OCI-LY7 (cell line): ENCODE measurements around the gene PLEKHJ1. TPM values are rescaled to one million over a fixed set of nuclear protein-coding genes. Genes with fewer than 3 reads are reported as not detected.
A peak's percentile ranks its signal among the peaks of the same experiment; 100 is the strongest.

Experiments
- BruUV-seq: library from RNA; stranded (reverse); fragments of 400-500 nt; replicated peaks from 2 replicates; lab custom pipeline; 2021; lab: Mats Ljungman, UMichigan
- CTCF ChIA-PET: fragments of 300-600 bp; sonication (Branson Sonifier 250); formaldehyde crosslinking; loops from one replicate; lab custom pipeline; 2022; ENCODE audit warnings: antibody characterized with exemption; ENCODE audit not compliant: unreplicated experiment; lab: Charles Lee
- POLR2A ChIA-PET: fragments of 300-600 bp; sonication (Branson Sonifier 250); formaldehyde crosslinking; loops from one replicate; lab custom pipeline; 2022; ENCODE audit warnings: antibody characterized with exemption; lab: Charles Lee
- DNase-seq: peaks from one replicate; pipeline ENCODE4 v3.0.0-alpha.2; 2015; ENCODE audit warnings: low spot score
- H2AFZ ChIP-seq: fragments of 200-600 bp; sonication (generic), shearing (Covaris generic); 2 replicates; pipeline ENCODE4 v1.6.1; 2014; ENCODE audit warnings: mild to moderate bottlenecking, antibody characterized with exemption, low read length, moderate library complexity
- H3K27ac ChIP-seq: fragments of 200-600 bp; sonication (generic); 2 replicates; pipeline ENCODE4 v1.5.1; 2014; ENCODE audit warnings: mixed run types, low read depth, mild to moderate bottlenecking, moderate library complexity, low read length, inconsistent platforms; ENCODE audit not compliant: poor library complexity, severe bottlenecking
- H3K36me3 ChIP-seq: fragments of 200-600 bp; sonication (generic); 2 replicates; pipeline ENCODE4 v1.6.1; 2014; ENCODE audit warnings: mild to moderate bottlenecking, antibody characterized with exemption, low read length, moderate library complexity, mixed read lengths; ENCODE audit not compliant: insufficient read depth
- H3K4me1 ChIP-seq: fragments of 200-600 bp; sonication (generic); 2 replicates; pipeline ENCODE4 v1.5.1; 2014; ENCODE audit warnings: mild to moderate bottlenecking, low read length; ENCODE audit not compliant: insufficient read depth, poor library complexity, severe bottlenecking
- H3K4me2 ChIP-seq: fragments of 200-600 bp; sonication (generic); 2 replicates; pipeline ENCODE4 v1.6.1; 2014; ENCODE audit warnings: mild to moderate bottlenecking, low read length
- H3K4me3 ChIP-seq: fragments of 200-600 bp; sonication (generic); 2 replicates; pipeline ENCODE4 v1.5.1; 2014; ENCODE audit warnings: mild to moderate bottlenecking, low read depth, low read length; ENCODE audit not compliant: poor library complexity, severe bottlenecking
- H3K79me2 ChIP-seq: fragments of 200-600 bp; sonication (generic); 2 replicates; pipeline ENCODE4 v1.6.1; 2016; ENCODE audit warnings: low read depth, mild to moderate bottlenecking, low read length, moderate library complexity, mixed read lengths; ENCODE audit not compliant: insufficient read depth
- H3K9me2 ChIP-seq: fragments of 200-600 bp; sonication (generic); 2 replicates; pipeline ENCODE4 v1.6.1; 2016; ENCODE audit warnings: mild to moderate bottlenecking, low read length, mixed read lengths; ENCODE audit not compliant: insufficient read depth
- H3K9me3 ChIP-seq: fragments of 200-600 bp; sonication (generic); 2 replicates; pipeline ENCODE4 v1.6.1; 2014; ENCODE audit warnings: mild to moderate bottlenecking, mixed run types, low read length, mixed read lengths
- H4K20me1 ChIP-seq: fragments of 200-600 bp; sonication (generic); 2 replicates; pipeline ENCODE4 v1.6.1; 2014; ENCODE audit warnings: mild to moderate bottlenecking, antibody characterized with exemption, low read length, moderate library complexity, mixed read lengths; ENCODE audit not compliant: insufficient read depth
- CTCF ChIP-seq: fragments of 200-600 bp; sonication (generic); conservative IDR thresholded peaks from 2 replicates; pipeline ENCODE4 v1.5.1; 2014; ENCODE audit warnings: mild to moderate bottlenecking, antibody characterized with exemption, low read length, moderate library complexity, mixed read lengths
- EZH2phosphoT487 ChIP-seq: fragments of 200-600 bp; sonication (generic); IDR thresholded peaks from 2 replicates; pipeline ENCODE4 v1.6.1; 2018; ENCODE audit warnings: low read depth, borderline replicate concordance, mild to moderate bottlenecking, mixed run types, antibody characterized with exemption, low read length, moderate library complexity, mixed read lengths
- intact Hi-C: fragments of 100-400 bp; cut with micrococcal nuclease; formaldehyde crosslinking; loops from one replicate; pipeline ENCODE4 v1.10.0; 2022; ENCODE audit not compliant: unreplicated experiment
- total RNA-seq, 2 experiments: library from RNA; depleted of rRNA in 1 of 2; stranded (reverse); fragments of >200 nt in 1 of 2; shearing (Covaris generic) in 1 of 2; gene quantifications; 2 replicates each; pipeline ENCODE4 v1.2.3, GENCODE V29; 2014 to 2022

Gene PLEKHJ1
- total RNA-seq, 2 experiments from 2014 or later: 129 to 205 TPM

- Histone ChIP-seq H3K79me2 (peaks cover 10% of the 10 kb centered on the region; the same call in 1 of the 2 replicates), H3K4me3 (peak overlapping the region; percentile 47), H3K9me2 (no peaks in the 10 kb centered on the region), H2AFZ (no peak overlapping the region), H3K9me3 (no peaks in the 10 kb centered on the region), H3K4me2 (peak overlapping the region; percentile 74), H3K27ac (peak overlapping the region; percentile 94), H4K20me1 (no peaks in the 10 kb centered on the region), H3K36me3 (peaks cover 78% of the 10 kb centered on the region), H3K4me1 (peaks cover 61% of the 10 kb centered on the region)
- POLR2A ChIA-PET: no interaction called here
- BruUV-seq: no TSS peak
- TF ChIP-seq CTCF (no peak), EZH2phosphoT487 (no peak)
- DNase-seq: no peak
- CTCF ChIA-PET: no interaction called here
- intact Hi-C loops: loop anchor here (2.0 kb wide), 1 partner anchor 70 kb away; no protein-coding TSS in a partner anchor
Measured at GRCh38 chr19:2226840-2227360, 9.2 kb downstream of the PLEKHJ1 start.

GRCh38 chr19:2226051-2226839 lies 9.9 kb downstream of the PLEKHJ1 start:
- peaks cover 72% of the 10 kb centered on the region for H3K36me3 ChIP-seq
- H3K4me2 ChIP-seq: no peak overlapping the region
- H3K9me3 ChIP-seq: no peaks in the 10 kb centered on the region
- ChIA-PET CTCF (no interaction called here), POLR2A (no interaction called here)
- intact Hi-C loops: loop anchor here (2.0 kb wide), 1 partner anchor 69 kb away; no protein-coding TSS in a partner anchor
- peaks cover 55% of the 10 kb centered on the region for H3K4me1 ChIP-seq
- no TSS peak for BruUV-seq
- no peak overlapping the region for H3K4me3 ChIP-seq
- DNase-seq: no peak
- no peaks in the 10 kb centered on the region for H3K9me2 ChIP-seq
- peaks cover 10% of the 10 kb centered on the region; the same call in 1 of the 2 replicates for H3K79me2 ChIP-seq
- no peak overlapping the region for H3K27ac ChIP-seq
- no peaks in the 10 kb centered on the region for H4K20me1 ChIP-seq
- H2AFZ ChIP-seq: no peak overlapping the region
- no peak for TF ChIP-seq CTCF
- TF ChIP-seq EZH2phosphoT487: no peak
